Neuron (in vitro differentiated cells): ENCODE measurements around the gene VEPH1.

ENCODE experiments used
- H2AFZ ChIP-seq: one replicate; pipeline ENCODE4 v1.6.1; 2013; ENCODE audit warnings: low read depth, mild to moderate bottlenecking, inconsistent platforms, low read length, moderate library complexity
- H3K27me3 ChIP-seq: one replicate; pipeline ENCODE4 v1.6.1; 2013; ENCODE audit warnings: low read length; ENCODE audit not compliant: insufficient read depth
- H3K36me3 ChIP-seq: one replicate; pipeline ENCODE4 v1.6.1; 2013; ENCODE audit warnings: low read length; ENCODE audit not compliant: insufficient read depth
- H3K4me1 ChIP-seq: one replicate; pipeline ENCODE4 v1.6.1; 2013; ENCODE audit warnings: low read length; ENCODE audit not compliant: insufficient read depth
- H3K4me3 ChIP-seq: 2 replicates; pipeline ENCODE4 v1.5.1; 2013; ENCODE audit warnings: mild to moderate bottlenecking, low read length, moderate library complexity
- H3K9me3 ChIP-seq: one replicate; pipeline ENCODE4 v1.6.1; 2013; ENCODE audit warnings: low read length

VEPH1 gene

GRCh38 chr3:157301755-157302154 lies 201.5 kb downstream of the VEPH1 start:
- Histone ChIP-seq H2AFZ (no peak overlapping the region), H3K4me1 (peaks cover 2% of the 10 kb centered on the region), H3K27me3 (no peaks in the 10 kb centered on the region), H3K4me3 (no peak overlapping the region), H3K36me3 (no peaks in the 10 kb centered on the region), H3K9me3 (no peaks in the 10 kb centered on the region)

- Histone ChIP-seq H3K4me1 (peaks cover 2% of the 10 kb centered on the region), H2AFZ (no peak overlapping the region)
These were observed 202.1 kb downstream of the VEPH1 start for GRCh38 chr3:157300981-157301663.

GRCh38 chr3:157300094-157300493 lies 203.1 kb downstream of the VEPH1 start:
- no peak overlapping the region for H3K4me3 ChIP-seq
- no peak overlapping the region for H2AFZ ChIP-seq
- no peaks in the 10 kb centered on the region for H3K36me3 ChIP-seq
- H3K27me3 ChIP-seq = no peaks in the 10 kb centered on the region
- H3K4me1 ChIP-seq = peaks cover 2% of the 10 kb centered on the region
- no peaks in the 10 kb centered on the region for H3K9me3 ChIP-seq

More at GRCh38 chr3:157300981-157301663, 202.1 kb downstream of the VEPH1 start:
- no peaks in the 10 kb centered on the region for H3K9me3 ChIP-seq
- H3K27me3 ChIP-seq = no peaks in the 10 kb centered on the region
- no peak overlapping the region for H3K4me3 ChIP-seq
- no peaks in the 10 kb centered on the region for H3K36me3 ChIP-seq

GRCh38 chr3:157297328-157297915 lies 205.8 kb downstream of the VEPH1 start:
- H3K27me3 ChIP-seq = no peaks in the 10 kb centered on the region
- H3K4me3 ChIP-seq = no peak overlapping the region
- no peaks in the 10 kb centered on the region for H3K36me3 ChIP-seq
- no peak overlapping the region for H2AFZ ChIP-seq
- no peaks in the 10 kb centered on the region for H3K4me1 ChIP-seq
- H3K9me3 ChIP-seq = no peaks in the 10 kb centered on the region

- H3K36me3 ChIP-seq = no peaks in the 10 kb centered on the region
- no peaks in the 10 kb centered on the region for H3K27me3 ChIP-seq
- H3K4me3 ChIP-seq = no peak overlapping the region
- no peaks in the 10 kb centered on the region for H3K9me3 ChIP-seq
- H3K4me1 ChIP-seq = no peaks in the 10 kb centered on the region
- H2AFZ ChIP-seq = no peak overlapping the region
These were observed 208.3 kb downstream of the VEPH1 start for GRCh38 chr3:157294953-157295352.

- no peak overlapping the region for H2AFZ ChIP-seq
- H3K36me3 ChIP-seq = no peaks in the 10 kb centered on the region
- no peaks in the 10 kb centered on the region for H3K4me1 ChIP-seq
- H3K27me3 ChIP-seq = no peaks in the 10 kb centered on the region
- no peaks in the 10 kb centered on the region for H3K9me3 ChIP-seq
- H3K4me3 ChIP-seq = no peak overlapping the region
These were observed 208.7 kb downstream of the VEPH1 start for GRCh38 chr3:157294491-157294890.

GRCh38 chr3:157290766-157291165 lies 212.4 kb downstream of the VEPH1 start:
- H3K4me1 ChIP-seq = no peaks in the 10 kb centered on the region
- H3K9me3 ChIP-seq = no peaks in the 10 kb centered on the region
- H2AFZ ChIP-seq = no peak overlapping the region
- H3K27me3 ChIP-seq = no peaks in the 10 kb centered on the region
- no peaks in the 10 kb centered on the region for H3K36me3 ChIP-seq
- H3K4me3 ChIP-seq = no peak overlapping the region

GRCh38 chr3:157285966-157286365 lies 217.2 kb downstream of the VEPH1 start:
- H3K36me3 ChIP-seq = no peaks in the 10 kb centered on the region
- H2AFZ ChIP-seq = no peak overlapping the region
- H3K4me1 ChIP-seq = no peaks in the 10 kb centered on the region
- H3K4me3 ChIP-seq = no peak overlapping the region
- no peaks in the 10 kb centered on the region for H3K9me3 ChIP-seq
- no peaks in the 10 kb centered on the region for H3K27me3 ChIP-seq

- Histone ChIP-seq H3K36me3 (no peaks in the 10 kb centered on the region), H3K4me1 (no peaks in the 10 kb centered on the region), H3K27me3 (no peaks in the 10 kb centered on the region)
These were observed 218.1 kb downstream of the VEPH1 start for GRCh38 chr3:157285141-157285540.

GRCh38 chr3:157284688-157285087 lies 218.5 kb downstream of the VEPH1 start:
- no peak overlapping the region for H2AFZ ChIP-seq
- no peaks in the 10 kb centered on the region for H3K9me3 ChIP-seq

More at GRCh38 chr3:157285141-157285540, 218.1 kb downstream of the VEPH1 start:
- no peaks in the 10 kb centered on the region for H3K9me3 ChIP-seq
- H3K4me3 ChIP-seq = no peak overlapping the region
- no peak overlapping the region for H2AFZ ChIP-seq

GRCh38 chr3:157282261-157283191 lies 220.7 kb downstream of the VEPH1 start:
- no peaks in the 10 kb centered on the region for H3K9me3 ChIP-seq
- no peaks in the 10 kb centered on the region for H3K36me3 ChIP-seq
- no peaks in the 10 kb centered on the region for H3K4me1 ChIP-seq
- H2AFZ ChIP-seq = no peak overlapping the region
- no peak overlapping the region for H3K4me3 ChIP-seq
- H3K27me3 ChIP-seq = no peaks in the 10 kb centered on the region

More at GRCh38 chr3:157284688-157285087, 218.5 kb downstream of the VEPH1 start:
- Histone ChIP-seq H3K4me3 (no peak overlapping the region), H3K4me1 (no peaks in the 10 kb centered on the region), H3K27me3 (no peaks in the 10 kb centered on the region), H3K36me3 (no peaks in the 10 kb centered on the region)

- no peaks in the 10 kb centered on the region for H3K36me3 ChIP-seq
- H3K9me3 ChIP-seq = no peaks in the 10 kb centered on the region
- no peak overlapping the region for H3K4me3 ChIP-seq
- H3K4me1 ChIP-seq = no peaks in the 10 kb centered on the region
- no peak overlapping the region for H2AFZ ChIP-seq
- H3K27me3 ChIP-seq = no peaks in the 10 kb centered on the region
These were observed 222.4 kb downstream of the VEPH1 start for GRCh38 chr3:157280786-157281185.

GRCh38 chr3:157280354-157280753 lies 222.9 kb downstream of the VEPH1 start:
- no peaks in the 10 kb centered on the region for H3K36me3 ChIP-seq
- H2AFZ ChIP-seq = no peak overlapping the region
- H3K4me1 ChIP-seq = no peaks in the 10 kb centered on the region
- no peak overlapping the region for H3K4me3 ChIP-seq
- H3K9me3 ChIP-seq = no peaks in the 10 kb centered on the region
- H3K27me3 ChIP-seq = no peaks in the 10 kb centered on the region
